Activated T-helper 1 cell treated with Interleukin-2 at 50 U/mL for 16 hours (primary cell): ENCODE results near the gene GMEB1.
"Not testable (repeated sequence)": the region's sequence is repeated elsewhere in the genome, so short reads cannot be mapped to it uniquely, and the experiment has no call there.

Source experiments
- DNase-seq: peaks from one replicate; pipeline ENCODE4 v3.0.0-alpha.2; 2020; ENCODE audit warnings: low read depth

Gene GMEB1

GRCh38 chr1:28668191-28668955 is at the start of gene GMEB1:
Gene GMEB1, plus strand, starts transcription at chr1:28668784. Its CDS starts 14,829 bp downstream, at chr1:28683613.
- peak; percentile 82 for DNase-seq

- DNase-seq, result no peak
Measured at GRCh38 chr1:28631713-28632112, 36.9 kb upstream of the GMEB1 start.

GRCh38 chr1:28632560-28632959 is 36.0 kb upstream of the GMEB1 start:
- no peak for DNase-seq

- no peak for DNase-seq
Measured at GRCh38 chr1:28640766-28641165, 27.8 kb upstream of the GMEB1 start.

GRCh38 chr1:28642056-28642846 is 26.3 kb upstream of the GMEB1 start:
- no peak for DNase-seq

- DNase-seq, result peak; percentile 92
Measured at GRCh38 chr1:28642847-28643635, 25.5 kb upstream of the GMEB1 start, which contains the start of gene TAF12. Gene TAF12, minus strand, starts transcription at chr1:28643067. Its CDS starts 20,986 bp downstream, at chr1:28622081.

- no peak for DNase-seq
Measured at GRCh38 chr1:28644494-28644893, 24.1 kb upstream of the GMEB1 start.

GRCh38 chr1:28645406-28645805 is 23.2 kb upstream of the GMEB1 start:
- not testable (repeated sequence) for DNase-seq

GRCh38 chr1:28646040-28646439 is 22.5 kb upstream of the GMEB1 start:
- DNase-seq, result no peak

GRCh38 chr1:28648008-28648473 is 20.5 kb upstream of the GMEB1 start:
- peak; percentile 83 for DNase-seq

GRCh38 chr1:28648474-28649198 is 19.9 kb upstream of the GMEB1 start, which contains the start of gene RNU11:
Gene RNU11, plus strand, starts transcription at chr1:28648600.
- DNase-seq, result peak; percentile 70

- not testable (repeated sequence) for DNase-seq
Measured at GRCh38 chr1:28653063-28653462, 15.5 kb upstream of the GMEB1 start.

GRCh38 chr1:28653870-28654269 is 14.7 kb upstream of the GMEB1 start:
- not testable (repeated sequence) for DNase-seq

GRCh38 chr1:28655448-28656311 is 12.9 kb upstream of the GMEB1 start:
- DNase-seq, result not testable (repeated sequence)

- DNase-seq, result no peak
Measured at GRCh38 chr1:28656335-28656734, 12.2 kb upstream of the GMEB1 start.

GRCh38 chr1:28663871-28664470 is 4.6 kb upstream of the GMEB1 start:
- DNase-seq, result no peak

- DNase-seq, result no peak
Measured at GRCh38 chr1:28666806-28667205, 1.8 kb upstream of the GMEB1 start.

GRCh38 chr1:28668956-28669723 is 556 bp downstream of the GMEB1 start:
- DNase-seq, result peak; percentile 13

GRCh38 chr1:28671254-28671780 is 2.7 kb downstream of the GMEB1 start:
- no peak for DNase-seq
